WTC11 (cell line): Measurements from ENCODE around the gene ALCAM. TPM values are rescaled to one million over a fixed set of nuclear protein-coding genes. Genes with fewer than 3 reads are reported as not detected.

ENCODE experiments used
- ATAC-seq: fragments of 200-7000 bp; cut with Tn5 transposase; 2 replicates; pipeline ENCODE4 v1.10.0; 2021; ENCODE audit warnings: mild to moderate bottlenecking, moderate library complexity
- CTCF ChIA-PET: fragments of 300-600 bp; sonication (Branson Sonifier 250); formaldehyde crosslinking; loops from one replicate; lab custom pipeline; 2021; ENCODE audit warnings: antibody characterized with exemption; lab: Charles Lee
- POLR2A ChIA-PET: fragments of 350-600 bp; sonication (Branson Sonifier 250); formaldehyde crosslinking; loops from one replicate; lab custom pipeline; 2021; ENCODE audit warnings: antibody characterized with exemption; lab: Charles Lee
- DNase-seq: peaks from one replicate; pipeline ENCODE4 v3.0.0; 2021; ENCODE audit warnings: low spot score
- H3K27ac Mint-ChIP-seq: 2 replicates; pipeline ENCODE4 v1.8.0; 2021; ENCODE audit warnings: mixed read lengths
- H3K27me3 Mint-ChIP-seq: 2 replicates; pipeline ENCODE4 v1.8.0; 2021; ENCODE audit warnings: low read depth, mild to moderate bottlenecking, moderate library complexity, mixed read lengths
- H3K36me3 Mint-ChIP-seq: 2 replicates; pipeline ENCODE4 v1.8.0; 2021; ENCODE audit warnings: mixed read lengths
- H3K4me1 Mint-ChIP-seq: 2 replicates; pipeline ENCODE4 v1.8.0; 2022; ENCODE audit warnings: mixed read lengths
- H3K4me3 Mint-ChIP-seq: 2 replicates; pipeline ENCODE4 v1.8.0; 2021; ENCODE audit warnings: mild to moderate bottlenecking, moderate library complexity, mixed read lengths
- H3K9me3 Mint-ChIP-seq: 2 replicates; pipeline ENCODE4 v1.8.0; 2021; ENCODE audit warnings: mixed read lengths
- AR ChIP-seq: fragments of 250-450 bp; sonication (Bioruptor Pico); IDR thresholded peaks from 2 replicates; pipeline ENCODE4 v1.9.0; 2021; ENCODE audit warnings: mild to moderate bottlenecking
- ATF3 ChIP-seq: sonication (generic); formaldehyde crosslinking; conservative IDR thresholded peaks from 2 replicates; pipeline ENCODE4 v1.8.1; 2022; ENCODE audit warnings: mild to moderate bottlenecking, missing genetic modification reagents
- CBFB ChIP-seq: sonication (generic); formaldehyde crosslinking; IDR thresholded peaks from 2 replicates; pipeline ENCODE4 v1.8.1; 2022; ENCODE audit warnings: mild to moderate bottlenecking, low read depth, missing genetic modification reagents
- E2F5 ChIP-seq: sonication (generic); formaldehyde crosslinking; IDR thresholded peaks from 2 replicates; pipeline ENCODE4 v1.8.1; 2022; ENCODE audit warnings: mild to moderate bottlenecking, moderate library complexity, missing genetic modification reagents
- JAZF1 ChIP-seq: fragments of 250-450 bp; sonication (Bioruptor Pico); IDR thresholded peaks from 2 replicates; pipeline ENCODE4 v1.9.0; 2021; ENCODE audit warnings: moderate library complexity, mild to moderate bottlenecking, inconsistent platforms
- RORB ChIP-seq: fragments of 250-450 bp; sonication (Bioruptor Pico); IDR thresholded peaks from 2 replicates; pipeline ENCODE4 v1.9.0; 2021; ENCODE audit warnings: mild to moderate bottlenecking
- SMAD3 ChIP-seq: sonication (generic); formaldehyde crosslinking; IDR thresholded peaks from 2 replicates; pipeline ENCODE4 v1.8.0; 2022; ENCODE audit warnings: missing genetic modification reagents, mild to moderate bottlenecking, borderline replicate concordance
- STAT6 ChIP-seq: sonication (generic); formaldehyde crosslinking; conservative IDR thresholded peaks from 2 replicates; pipeline ENCODE4 v1.8.1; 2023; ENCODE audit warnings: mild to moderate bottlenecking, low read depth, missing genetic modification reagents, moderate library complexity
- TP53 ChIP-seq: sonication (generic); formaldehyde crosslinking; IDR thresholded peaks from 2 replicates; pipeline ENCODE4 v1.8.1; 2023; ENCODE audit warnings: mild to moderate bottlenecking, missing genetic modification reagents
- ZNF232 ChIP-seq: sonication (generic); formaldehyde crosslinking; IDR thresholded peaks from 2 replicates; pipeline ENCODE4 v1.8.0; 2022; ENCODE audit warnings: mild to moderate bottlenecking, missing genetic modification reagents
- total RNA-seq: library from RNA; stranded (reverse); gene quantifications from 3 replicates; pipeline ENCODE4 v1.2.3, GENCODE V29; 2021
- TF ChIP-seq, protein P1 (sequence below): fragments of 200-600 bp; IDR thresholded peaks from 2 replicates; pipeline ENCODE4 v1.8.0; 2022; ENCODE audit warnings: antibody characterized with exemption
- TF ChIP-seq, protein P2 (sequence below): sonication (generic); formaldehyde crosslinking; IDR thresholded peaks from 2 replicates; pipeline ENCODE4 v1.8.1; 2022; ENCODE audit warnings: low read depth, missing genetic modification reagents, borderline replicate concordance
- TF ChIP-seq, protein P3 (sequence below): sonication (generic); formaldehyde crosslinking; IDR thresholded peaks from 2 replicates; pipeline ENCODE4 v1.8.1; 2023; ENCODE audit warnings: mild to moderate bottlenecking, missing genetic modification reagents
- TF ChIP-seq, protein P4 (sequence below): fragments of 250-450 bp; sonication (Bioruptor Pico); IDR thresholded peaks from 2 replicates; pipeline ENCODE4 v1.9.0; 2021; ENCODE audit warnings: mild to moderate bottlenecking
- TF ChIP-seq, protein P5 (sequence below): sonication (generic); formaldehyde crosslinking; IDR thresholded peaks from 2 replicates; pipeline ENCODE4 v1.8.1; 2022; ENCODE audit warnings: missing genetic modification reagents, borderline replicate concordance

The ALCAM gene
- total RNA-seq, 1 experiment from 2014 or later = 30.7 TPM

DNA sequence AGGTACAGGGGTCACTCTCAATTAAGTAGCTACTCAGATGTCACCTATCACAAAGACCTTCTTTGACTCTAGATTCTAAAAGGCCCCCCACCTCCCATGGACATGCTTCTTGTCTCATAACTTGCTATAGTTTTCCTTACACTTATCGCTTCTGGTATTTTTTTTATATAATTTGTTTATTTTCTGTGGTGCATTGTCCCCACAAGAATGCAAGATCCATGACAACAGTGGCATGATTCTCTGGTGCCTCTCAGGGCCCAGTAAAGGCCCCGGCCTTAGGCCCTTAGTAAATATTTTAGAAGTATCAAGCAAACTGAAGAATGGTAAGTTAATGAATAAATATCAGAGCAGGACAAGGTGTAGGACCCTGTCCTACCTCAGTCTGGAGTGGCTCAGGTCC is 253.5 kb downstream of the ALCAM start:
- no peaks in the 10 kb centered on the region for H3K27me3 Mint-ChIP-seq
- no peaks in the 10 kb centered on the region for H3K4me1 Mint-ChIP-seq
- POLR2A ChIA-PET = no interaction called here
- peaks cover 4% of the 10 kb centered on the region; the same call in 1 of the 2 replicates for H3K9me3 Mint-ChIP-seq
- CTCF ChIA-PET = no interaction called here
- no peak overlapping the region for H3K27ac Mint-ChIP-seq
- ATAC-seq = no peak
- no peak for DNase-seq
- TF ChIP-seq E2F5 (CRISPR knock-in tag) (no peak), STAT6 (CRISPR knock-in tag) (no peak), RORB (no peak), ATF3 (no peak), CBFB (no peak), SMAD3 (no peak), AR (CRISPR knock-in tag) (no peak), ZNF232 (CRISPR knock-in tag) (no peak), JAZF1 (CRISPR knock-in tag) (no peak), TP53 (CRISPR knock-in tag) (no peak)
- TF ChIP-seq, protein P1, sequence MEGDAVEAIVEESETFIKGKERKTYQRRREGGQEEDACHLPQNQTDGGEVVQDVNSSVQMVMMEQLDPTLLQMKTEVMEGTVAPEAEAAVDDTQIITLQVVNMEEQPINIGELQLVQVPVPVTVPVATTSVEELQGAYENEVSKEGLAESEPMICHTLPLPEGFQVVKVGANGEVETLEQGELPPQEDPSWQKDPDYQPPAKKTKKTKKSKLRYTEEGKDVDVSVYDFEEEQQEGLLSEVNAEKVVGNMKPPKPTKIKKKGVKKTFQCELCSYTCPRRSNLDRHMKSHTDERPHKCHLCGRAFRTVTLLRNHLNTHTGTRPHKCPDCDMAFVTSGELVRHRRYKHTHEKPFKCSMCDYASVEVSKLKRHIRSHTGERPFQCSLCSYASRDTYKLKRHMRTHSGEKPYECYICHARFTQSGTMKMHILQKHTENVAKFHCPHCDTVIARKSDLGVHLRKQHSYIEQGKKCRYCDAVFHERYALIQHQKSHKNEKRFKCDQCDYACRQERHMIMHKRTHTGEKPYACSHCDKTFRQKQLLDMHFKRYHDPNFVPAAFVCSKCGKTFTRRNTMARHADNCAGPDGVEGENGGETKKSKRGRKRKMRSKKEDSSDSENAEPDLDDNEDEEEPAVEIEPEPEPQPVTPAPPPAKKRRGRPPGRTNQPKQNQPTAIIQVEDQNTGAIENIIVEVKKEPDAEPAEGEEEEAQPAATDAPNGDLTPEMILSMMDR = no peak
- TF ChIP-seq, protein P2, sequence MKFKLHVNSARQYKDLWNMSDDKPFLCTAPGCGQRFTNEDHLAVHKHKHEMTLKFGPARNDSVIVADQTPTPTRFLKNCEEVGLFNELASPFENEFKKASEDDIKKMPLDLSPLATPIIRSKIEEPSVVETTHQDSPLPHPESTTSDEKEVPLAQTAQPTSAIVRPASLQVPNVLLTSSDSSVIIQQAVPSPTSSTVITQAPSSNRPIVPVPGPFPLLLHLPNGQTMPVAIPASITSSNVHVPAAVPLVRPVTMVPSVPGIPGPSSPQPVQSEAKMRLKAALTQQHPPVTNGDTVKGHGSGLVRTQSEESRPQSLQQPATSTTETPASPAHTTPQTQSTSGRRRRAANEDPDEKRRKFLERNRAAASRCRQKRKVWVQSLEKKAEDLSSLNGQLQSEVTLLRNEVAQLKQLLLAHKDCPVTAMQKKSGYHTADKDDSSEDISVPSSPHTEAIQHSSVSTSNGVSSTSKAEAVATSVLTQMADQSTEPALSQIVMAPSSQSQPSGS (CRISPR knock-in tag) = no peak
- TF ChIP-seq, protein P3, sequence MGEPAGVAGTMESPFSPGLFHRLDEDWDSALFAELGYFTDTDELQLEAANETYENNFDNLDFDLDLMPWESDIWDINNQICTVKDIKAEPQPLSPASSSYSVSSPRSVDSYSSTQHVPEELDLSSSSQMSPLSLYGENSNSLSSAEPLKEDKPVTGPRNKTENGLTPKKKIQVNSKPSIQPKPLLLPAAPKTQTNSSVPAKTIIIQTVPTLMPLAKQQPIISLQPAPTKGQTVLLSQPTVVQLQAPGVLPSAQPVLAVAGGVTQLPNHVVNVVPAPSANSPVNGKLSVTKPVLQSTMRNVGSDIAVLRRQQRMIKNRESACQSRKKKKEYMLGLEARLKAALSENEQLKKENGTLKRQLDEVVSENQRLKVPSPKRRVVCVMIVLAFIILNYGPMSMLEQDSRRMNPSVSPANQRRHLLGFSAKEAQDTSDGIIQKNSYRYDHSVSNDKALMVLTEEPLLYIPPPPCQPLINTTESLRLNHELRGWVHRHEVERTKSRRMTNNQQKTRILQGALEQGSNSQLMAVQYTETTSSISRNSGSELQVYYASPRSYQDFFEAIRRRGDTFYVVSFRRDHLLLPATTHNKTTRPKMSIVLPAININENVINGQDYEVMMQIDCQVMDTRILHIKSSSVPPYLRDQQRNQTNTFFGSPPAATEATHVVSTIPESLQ = no peak
- TF ChIP-seq, protein P4, sequence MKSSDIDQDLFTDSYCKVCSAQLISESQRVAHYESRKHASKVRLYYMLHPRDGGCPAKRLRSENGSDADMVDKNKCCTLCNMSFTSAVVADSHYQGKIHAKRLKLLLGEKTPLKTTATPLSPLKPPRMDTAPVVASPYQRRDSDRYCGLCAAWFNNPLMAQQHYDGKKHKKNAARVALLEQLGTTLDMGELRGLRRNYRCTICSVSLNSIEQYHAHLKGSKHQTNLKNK (CRISPR knock-in tag) = no peak
- TF ChIP-seq, protein P5, sequence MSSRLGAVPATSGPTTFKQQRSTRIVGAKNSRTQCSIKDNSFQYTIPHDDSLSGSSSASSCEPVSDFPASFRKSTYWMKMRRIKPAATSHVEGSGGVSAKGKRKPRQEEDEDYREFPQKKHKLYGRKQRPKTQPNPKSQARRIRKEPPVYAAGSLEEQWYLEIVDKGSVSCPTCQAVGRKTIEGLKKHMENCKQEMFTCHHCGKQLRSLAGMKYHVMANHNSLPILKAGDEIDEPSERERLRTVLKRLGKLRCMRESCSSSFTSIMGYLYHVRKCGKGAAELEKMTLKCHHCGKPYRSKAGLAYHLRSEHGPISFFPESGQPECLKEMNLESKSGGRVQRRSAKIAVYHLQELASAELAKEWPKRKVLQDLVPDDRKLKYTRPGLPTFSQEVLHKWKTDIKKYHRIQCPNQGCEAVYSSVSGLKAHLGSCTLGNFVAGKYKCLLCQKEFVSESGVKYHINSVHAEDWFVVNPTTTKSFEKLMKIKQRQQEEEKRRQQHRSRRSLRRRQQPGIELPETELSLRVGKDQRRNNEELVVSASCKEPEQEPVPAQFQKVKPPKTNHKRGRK (CRISPR knock-in tag) = no peak
- no peak overlapping the region for H3K4me3 Mint-ChIP-seq
- no peaks in the 10 kb centered on the region for H3K36me3 Mint-ChIP-seq
